RWPE2 (cell line): ENCODE results near the gene PGAP3.

Experiments used
- ATAC-seq: fragments of 200-7000 bp; cut with Tn5 transposase; 3 replicates; pipeline ENCODE4 v1.9.1; 2021; ENCODE audit warnings: low read depth
- DNase-seq: peaks from one replicate; pipeline ENCODE4 v3.0.0-alpha.2; 2020; ENCODE audit warnings: low spot score
- H3K27ac ChIP-seq: fragments of 450-650 bp; 2 replicates; pipeline ENCODE4 v1.5.1; 2017; ENCODE audit warnings: mild to moderate bottlenecking; ENCODE audit not compliant: poor library complexity, severe bottlenecking
- H3K27me3 ChIP-seq: fragments of 250-450 bp; sonication (Bioruptor Pico); 2 replicates; pipeline ENCODE4 v1.5.1; 2021; ENCODE audit warnings: mild to moderate bottlenecking, moderate library complexity; ENCODE audit not compliant: insufficient read depth, poor library complexity, severe bottlenecking
- H3K36me3 ChIP-seq: fragments of 250-450 bp; sonication (Bioruptor Pico); 2 replicates; pipeline ENCODE4 v1.5.1; 2020; ENCODE audit warnings: low read depth, mild to moderate bottlenecking, moderate library complexity
- H3K4me1 ChIP-seq: fragments of 250-450 bp; sonication (Bioruptor Pico); 2 replicates; pipeline ENCODE4 v1.5.1; 2021; ENCODE audit warnings: mild to moderate bottlenecking, moderate library complexity; ENCODE audit not compliant: insufficient read depth, poor library complexity, severe bottlenecking
- H3K4me3 ChIP-seq: fragments of 250-450 bp; sonication (Bioruptor Pico); 2 replicates; pipeline ENCODE4 v1.5.1; 2021; ENCODE audit warnings: mild to moderate bottlenecking, moderate library complexity; ENCODE audit not compliant: severe bottlenecking
- H3K9me3 ChIP-seq: fragments of 250-450 bp; sonication (Bioruptor Pico); 2 replicates; pipeline ENCODE4 v1.5.1; 2021; ENCODE audit warnings: mild to moderate bottlenecking, moderate library complexity; ENCODE audit not compliant: severe bottlenecking
- TF ChIP-seq, protein P1 (sequence below): fragments of 450-650 bp; IDR thresholded peaks from one replicate; pipeline ENCODE4 v1.5.1; 2017; ENCODE audit warnings: mild to moderate bottlenecking, moderate library complexity; ENCODE audit not compliant: poor library complexity, severe bottlenecking

PGAP3 gene

DNA sequence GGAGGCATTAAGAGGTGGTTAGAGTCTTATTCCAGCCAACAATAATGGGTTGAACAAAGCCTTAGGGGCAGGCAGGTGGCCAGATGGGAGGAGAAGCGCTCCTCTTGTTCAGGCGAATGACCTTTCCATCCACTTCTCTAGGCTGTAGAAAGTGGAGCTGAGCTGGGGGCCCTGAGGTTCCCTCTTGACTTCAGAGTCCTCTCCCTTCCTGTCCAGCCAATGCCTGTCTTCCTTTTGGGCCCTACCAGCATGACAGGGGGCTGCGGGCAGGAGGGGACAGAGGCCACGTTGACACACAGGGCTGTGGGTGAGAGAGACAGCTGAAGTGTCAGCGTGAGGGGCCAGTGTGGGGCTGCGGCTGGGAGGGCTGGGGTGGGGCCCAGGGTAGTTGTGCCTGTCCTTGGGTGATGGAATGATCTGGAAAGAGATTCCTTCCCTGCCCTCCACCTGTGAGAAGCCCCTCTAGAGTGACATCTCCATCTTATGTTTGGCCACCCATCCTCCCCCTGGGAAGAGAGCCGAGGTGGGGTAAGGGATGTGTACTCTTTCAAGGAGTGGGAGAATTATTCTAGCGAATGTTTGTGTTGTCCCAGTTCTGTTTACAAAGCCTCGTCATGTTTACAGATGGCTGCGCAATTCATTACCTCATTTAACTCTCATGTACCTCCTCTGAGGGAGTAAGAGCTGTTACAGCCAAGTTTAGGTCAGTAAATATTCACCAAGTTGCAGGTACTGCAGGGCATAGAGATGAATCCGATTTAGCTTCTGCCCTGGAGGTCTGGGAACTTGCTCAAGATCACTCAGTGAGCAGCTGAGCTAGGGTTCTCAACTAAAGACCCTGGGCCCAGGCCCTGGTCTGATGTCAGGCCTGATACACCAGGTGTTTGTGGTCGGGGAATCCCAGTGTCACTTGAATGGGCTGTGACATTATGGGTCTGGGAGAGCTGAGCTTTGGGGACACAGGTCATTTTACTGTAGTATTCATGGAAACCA lies 15.3 kb upstream of the PGAP3 start:
- H3K27ac ChIP-seq = no peak overlapping the region
- TF ChIP-seq, protein P1, sequence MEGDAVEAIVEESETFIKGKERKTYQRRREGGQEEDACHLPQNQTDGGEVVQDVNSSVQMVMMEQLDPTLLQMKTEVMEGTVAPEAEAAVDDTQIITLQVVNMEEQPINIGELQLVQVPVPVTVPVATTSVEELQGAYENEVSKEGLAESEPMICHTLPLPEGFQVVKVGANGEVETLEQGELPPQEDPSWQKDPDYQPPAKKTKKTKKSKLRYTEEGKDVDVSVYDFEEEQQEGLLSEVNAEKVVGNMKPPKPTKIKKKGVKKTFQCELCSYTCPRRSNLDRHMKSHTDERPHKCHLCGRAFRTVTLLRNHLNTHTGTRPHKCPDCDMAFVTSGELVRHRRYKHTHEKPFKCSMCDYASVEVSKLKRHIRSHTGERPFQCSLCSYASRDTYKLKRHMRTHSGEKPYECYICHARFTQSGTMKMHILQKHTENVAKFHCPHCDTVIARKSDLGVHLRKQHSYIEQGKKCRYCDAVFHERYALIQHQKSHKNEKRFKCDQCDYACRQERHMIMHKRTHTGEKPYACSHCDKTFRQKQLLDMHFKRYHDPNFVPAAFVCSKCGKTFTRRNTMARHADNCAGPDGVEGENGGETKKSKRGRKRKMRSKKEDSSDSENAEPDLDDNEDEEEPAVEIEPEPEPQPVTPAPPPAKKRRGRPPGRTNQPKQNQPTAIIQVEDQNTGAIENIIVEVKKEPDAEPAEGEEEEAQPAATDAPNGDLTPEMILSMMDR = no peak
- DNase-seq = no peak
- no peaks in the 10 kb centered on the region for H3K27me3 ChIP-seq
- peaks cover 21% of the 10 kb centered on the region for H3K4me1 ChIP-seq
- H3K36me3 ChIP-seq = peaks cover 13% of the 10 kb centered on the region
- no peak overlapping the region for H3K4me3 ChIP-seq
- no peak for ATAC-seq
- no peaks in the 10 kb centered on the region for H3K9me3 ChIP-seq

DNA sequence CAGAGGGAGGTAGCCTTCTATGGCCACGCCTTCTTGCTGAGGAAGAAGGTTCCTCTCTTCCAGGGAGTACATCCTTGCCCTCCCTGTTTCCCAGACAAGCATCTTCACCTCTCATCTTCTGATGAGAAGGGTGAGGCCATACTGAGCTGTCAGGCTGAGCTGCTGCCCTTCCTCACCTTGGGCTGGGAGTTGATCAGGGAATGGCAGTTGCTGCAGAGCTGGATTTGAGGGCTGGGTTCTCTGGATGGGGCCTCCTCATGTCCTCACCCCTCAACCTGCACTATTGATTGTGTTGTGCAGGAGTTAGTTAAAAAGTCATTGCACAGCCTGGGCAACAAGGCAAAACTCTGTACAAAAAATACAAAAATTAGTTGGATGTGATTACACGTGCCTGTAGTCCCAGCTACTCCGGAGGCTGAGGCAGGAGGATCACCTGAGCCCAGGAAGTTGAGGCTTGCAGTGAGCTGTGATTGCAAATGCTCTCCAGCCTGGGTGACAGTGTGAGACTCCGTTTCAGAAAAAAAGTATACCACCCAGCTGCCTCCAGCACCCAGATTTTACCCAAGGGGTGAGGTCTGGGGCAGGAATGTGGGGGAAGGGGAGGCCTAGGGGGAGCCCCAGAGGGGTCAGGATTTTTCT lies 14.0 kb upstream of the PGAP3 start:
- Histone ChIP-seq H3K27me3 (no peaks in the 10 kb centered on the region), H3K36me3 (peaks cover under 1% of the 10 kb centered on the region), H3K27ac (no peak overlapping the region), H3K4me1 (peaks cover 21% of the 10 kb centered on the region), H3K9me3 (no peaks in the 10 kb centered on the region), H3K4me3 (no peak overlapping the region)
- no peak for DNase-seq
- TF ChIP-seq, protein P1 = no peak
- ATAC-seq = no peak

DNA sequence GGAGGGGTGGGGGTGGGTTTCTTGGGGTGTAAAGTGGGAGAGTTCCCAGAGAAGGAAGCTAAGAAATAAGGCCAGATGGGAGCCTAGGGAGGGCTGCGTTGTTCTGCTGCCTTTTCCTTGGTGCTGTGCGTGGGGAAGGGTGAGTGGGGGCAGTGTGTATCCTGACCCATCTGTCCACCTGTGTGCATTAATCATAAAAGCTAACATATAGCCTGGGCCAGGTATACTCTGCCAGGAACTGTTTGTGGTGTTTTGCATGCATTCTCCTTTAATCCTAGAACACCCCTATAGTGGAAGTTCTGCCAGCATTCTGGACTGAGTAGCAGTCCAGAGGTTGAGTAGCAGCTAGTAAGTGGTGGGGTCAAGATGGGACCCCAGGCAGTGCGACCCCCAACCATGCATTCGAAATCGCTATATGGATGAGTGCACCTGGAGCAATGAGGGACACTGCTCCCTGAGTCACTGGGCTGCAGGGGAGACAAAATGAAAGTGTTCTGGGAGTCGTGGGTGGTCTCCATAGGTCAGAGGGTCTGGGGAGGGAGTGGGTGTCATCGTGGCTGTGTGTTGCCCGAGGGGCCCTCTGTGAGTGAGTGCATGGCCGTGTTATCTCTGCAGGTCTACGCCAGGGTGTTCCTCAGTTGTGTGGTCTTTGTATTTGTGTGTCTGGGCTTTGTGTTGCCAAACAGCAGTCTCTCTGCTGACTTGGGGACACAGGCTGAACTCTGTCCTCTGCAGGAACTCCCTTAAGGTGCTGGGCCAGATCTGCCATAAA lies 13.3 kb upstream of the PGAP3 start:
- Histone ChIP-seq H3K9me3 (no peaks in the 10 kb centered on the region), H3K36me3 (no peaks in the 10 kb centered on the region), H3K4me3 (peak overlapping the region; percentile 71), H3K4me1 (peaks cover 17% of the 10 kb centered on the region), H3K27ac (peak overlapping the region; percentile 60), H3K27me3 (no peaks in the 10 kb centered on the region)
- no peak for ATAC-seq
- TF ChIP-seq, protein P1 = no peak
- DNase-seq = no peak

DNA sequence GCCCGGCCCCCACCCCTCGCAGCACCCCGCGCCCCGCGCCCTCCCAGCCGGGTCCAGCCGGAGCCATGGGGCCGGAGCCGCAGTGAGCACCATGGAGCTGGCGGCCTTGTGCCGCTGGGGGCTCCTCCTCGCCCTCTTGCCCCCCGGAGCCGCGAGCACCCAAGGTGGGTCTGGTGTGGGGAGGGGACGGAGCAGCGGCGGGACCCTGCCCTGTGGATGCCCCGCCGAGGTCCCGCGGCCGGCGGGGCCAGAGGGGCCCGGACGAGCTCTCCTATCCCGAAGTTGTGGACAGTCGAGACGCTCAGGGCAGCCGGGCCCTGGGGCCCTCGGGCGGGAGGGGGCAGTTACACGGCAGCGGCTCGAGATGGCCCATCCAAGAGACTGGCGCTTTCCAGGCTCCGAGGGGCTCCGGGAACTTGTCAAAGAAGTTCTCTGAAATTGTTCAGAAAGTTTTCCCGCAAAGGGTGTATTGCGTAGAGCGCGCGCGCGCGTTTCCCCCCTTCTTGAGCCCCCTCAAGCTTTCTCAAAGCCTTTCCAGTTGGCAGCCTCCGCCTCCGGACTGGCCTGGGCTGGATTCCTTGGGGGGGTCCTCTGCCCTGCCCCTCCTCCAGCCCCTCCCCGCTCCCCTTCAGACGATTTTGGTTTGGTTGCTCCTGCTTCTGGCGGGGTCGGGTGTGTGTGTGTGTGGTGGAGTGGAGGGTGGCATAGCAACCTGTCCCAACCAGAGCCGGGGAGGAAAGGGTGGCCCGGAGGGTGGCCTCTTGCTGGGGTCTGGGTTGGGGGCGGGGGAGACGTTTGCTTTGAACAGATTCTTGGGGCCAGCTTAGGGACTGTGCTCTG lies 12.5 kb upstream of the PGAP3 start:
- TF ChIP-seq, protein P1 = no peak
- Histone ChIP-seq H3K4me3 (peak overlapping the region; percentile 71), H3K27me3 (no peaks in the 10 kb centered on the region), H3K9me3 (no peaks in the 10 kb centered on the region), H3K36me3 (no peaks in the 10 kb centered on the region), H3K4me1 (peaks cover 11% of the 10 kb centered on the region), H3K27ac (peak overlapping the region; percentile 60)
- DNase-seq (no peak), ATAC-seq (peak; percentile 60)
